ENCODE measurements around the gene MORN3. TPM values are rescaled to one million over a fixed set of nuclear protein-coding genes. Genes with fewer than 3 reads are reported as not detected.

Gene MORN3
- total RNA-seq, 1 experiment from 2014 or later: 0.34 TPM

- no peak for TF ChIP-seq SIN3A (IDR thresholded peaks at IDR 0.05; ENCODE audit: low read depth)
These were observed 6.7 kb upstream of the MORN3 start (continued) for GRCh38 chr12:121676190-121676589.

- peak overlapping the region; percentile 42 for H3K27ac ChIP-seq (ENCODE audit: low read depth, low read length)
- H3K9me3 ChIP-seq (ENCODE audit: control insufficient read depth in 1 of 2, insufficient read depth in 1 of 2, low read depth in 1 of 2, low read length in 2 of 2): no peaks in the 10 kb centered on the region
- H4K20me1 ChIP-seq (ENCODE audit: insufficient read depth): no peaks in the 10 kb centered on the region
- ATAC-seq (peak; percentile 39), DNase-seq (ENCODE audit: low read depth, low spot score) (no peak)
- H3K9ac ChIP-seq (ENCODE audit: low read length): peak overlapping the region; percentile 59
- ChIA-PET CTCF (interaction anchor here (1.0 kb wide), 1 partner anchor 8 kb away, joined by 3 read pairs; no protein-coding TSS in a partner anchor), RAD21 (ENCODE audit: low non-redundant PET in 1 of 2, low total read pairs in 2 of 2, uncharacterized antibody in 2 of 2, unreplicated experiment in 2 of 2) (no interaction called here), POLR2A (interaction anchor here (1.2 kb wide), 1 partner anchor 9 kb away, joined by 6 read pairs; no protein-coding TSS in a partner anchor)
- intact Hi-C loops (cut with micrococcal nuclease): no loop called here
- H3K4me1 ChIP-seq (ENCODE audit: control insufficient read depth in 1 of 2, insufficient read depth in 2 of 2, low read length in 2 of 2): peaks cover 15 to 20% of the 10 kb centered on the region in 2 experiments
- peak overlapping the region; percentile 81 for H3K4me2 ChIP-seq (ENCODE audit: low read length)
- no peaks in the 10 kb centered on the region for H3K36me3 ChIP-seq (ENCODE audit: control insufficient read depth in 1 of 2, insufficient read depth in 2 of 2, low read length in 2 of 2)
- H2AFZ ChIP-seq (ENCODE audit: low read depth, low read length, poor library complexity, severe bottlenecking): peak overlapping the region; percentile 19
- no peaks in the 10 kb centered on the region for H3K79me2 ChIP-seq (ENCODE audit: insufficient read depth, low read length)
- BruUV-seq (replicated peaks): no TSS peak
- no peaks in the 10 kb centered on the region for H3K9me2 ChIP-seq (ENCODE audit: insufficient read depth)
- no peaks in the 10 kb centered on the region for H3K27me3 ChIP-seq (ENCODE audit: insufficient read depth, low read length)
- peak overlapping the region; percentile 51 to 58 for H3K4me3 ChIP-seq (replicated peaks in 1 of 2; ENCODE audit: low read depth in 1 of 2, low read length in 2 of 2)
- TF ChIP-seq RAD21 (IDR thresholded peaks at IDR 0.05; ENCODE audit: low read depth): no peak
- no peak for TF ChIP-seq REST (IDR thresholded peaks at IDR 0.05; ENCODE audit: low read depth)
- no peak for TF ChIP-seq YY1 (IDR thresholded peaks at IDR 0.05; ENCODE audit: extremely low read depth, insufficient replicate concordance, low read depth, low read length)
- no peak for TF ChIP-seq EGR1 (IDR thresholded peaks at IDR 0.05; ENCODE audit: low read depth)
- no peak; the same call in 1 of the 2 replicates for TF ChIP-seq SIN3A (IDR thresholded peaks at IDR 0.05; ENCODE audit: low read depth)
- no peak for TF ChIP-seq EZH2 (IDR thresholded peaks at IDR 0.05)
- TF ChIP-seq SP1 (IDR thresholded peaks at IDR 0.05; ENCODE audit: low read depth): no peak
- TF ChIP-seq ATF3 (IDR thresholded peaks at IDR 0.05): no peak
- TF ChIP-seq POLR2AphosphoS5 (IDR thresholded peaks at IDR 0.05; ENCODE audit: low read depth, low read length): 0 out of 2 replicates have a peak, but pooled peaks have one; percentile 19
These were observed 3.6 kb upstream of the MORN3 start for GRCh38 chr12:121673013-121673511.
